H1 (cell line): ENCODE data around the gene COG3. TPM values are rescaled to one million over a fixed set of nuclear protein-coding genes. Genes with fewer than 3 reads are reported as not detected.

Source experiments
- CTCF ChIA-PET: fragments of 300-600 bp; sonication (Branson Sonifier 250); formaldehyde crosslinking; loops from one replicate; lab custom pipeline; 2021; ENCODE audit not compliant: partially characterized antibody; lab: Charles Lee
- POLR2A ChIA-PET: fragments of 300-600 bp; sonication (Branson Sonifier 250); formaldehyde crosslinking; loops from one replicate; lab custom pipeline; 2021; ENCODE audit warnings: inconsistent platforms; ENCODE audit not compliant: partially characterized antibody; lab: Charles Lee
- DNase-seq, 2 experiments: peaks; one replicate each; pipeline versions ENCODE4 v3.0.0 to v3.0.0-alpha.2; 2010 to 2022; ENCODE audit warnings: low spot score in 2 of 2, low read depth in 1 of 2, mixed read lengths in 1 of 2
- FAIRE-seq: peaks from 2 replicates; lab custom pipeline; 2011; peaks lifted over from hg19 to GRCh38; lab: Jason Lieb, UNC
- H2AFZ ChIP-seq: 2 replicates; pipeline ENCODE4 v1.8.1; 2012; ENCODE audit warnings: low read length, inconsistent platforms
- H2AK5ac ChIP-seq: 2 replicates; pipeline ENCODE4 v1.6.1; 2013; ENCODE audit warnings: low read depth, low read length
- H2BK120ac ChIP-seq: replicated peaks from 2 replicates; pipeline ENCODE3; 2013; ENCODE audit warnings: low read depth, low read length, inconsistent platforms
- H2BK12ac ChIP-seq: 2 replicates; pipeline ENCODE4 v1.6.1; 2013; ENCODE audit warnings: low read depth, low read length
- H2BK15ac ChIP-seq: 2 replicates; pipeline ENCODE4 v1.6.1; 2013; ENCODE audit warnings: low read length
- H2BK20ac ChIP-seq: 2 replicates; pipeline ENCODE4 v1.6.1; 2013; ENCODE audit warnings: low read length
- H2BK5ac ChIP-seq: 2 replicates; pipeline ENCODE4 v1.6.1; 2013; ENCODE audit warnings: low read depth, low read length
- H3K14ac ChIP-seq: 2 replicates; pipeline ENCODE4 v1.6.1; 2013; ENCODE audit warnings: inconsistent platforms; ENCODE audit not compliant: insufficient read length
- H3K18ac ChIP-seq: 2 replicates; pipeline ENCODE4 v1.6.1; 2013; ENCODE audit warnings: low read length; ENCODE audit errors: extremely low read depth
- H3K23ac ChIP-seq: 2 replicates; pipeline ENCODE4 v1.6.1; 2013; ENCODE audit warnings: inconsistent platforms; ENCODE audit not compliant: insufficient read length
- H3K23me2 ChIP-seq: 2 replicates; pipeline ENCODE4 v1.6.1; 2013; ENCODE audit warnings: low read depth, low read length
- H3K27ac ChIP-seq: 2 replicates; pipeline ENCODE4 v1.6.1; 2011; ENCODE audit warnings: low read depth, low read length, inconsistent platforms
- H3K27me3 ChIP-seq, 4 experiments: replicated peaks in 1 of 4; 1 replicate in 1 of 4; 2 replicates in 3 of 4; pipeline versions ENCODE4 v1.6.1 to v1.8.1; 2011 to 2013; ENCODE audit warnings: low read length in 3 of 4, mild to moderate bottlenecking in 3 of 4, inconsistent platforms in 2 of 4, mixed read lengths in 2 of 4, moderate library complexity in 1 of 4; ENCODE audit not compliant: control insufficient read depth in 3 of 4, insufficient read depth in 3 of 4; ENCODE audit errors: extremely low read depth in 1 of 4
- H3K36me3 ChIP-seq, 4 experiments: 2 replicates each; pipeline versions ENCODE4 v1.6.1 to v1.8.1; 2011 to 2013; ENCODE audit warnings: mild to moderate bottlenecking in 4 of 4, low read length in 3 of 4, moderate library complexity in 2 of 4, control low read depth in 1 of 4, inconsistent platforms in 1 of 4; ENCODE audit not compliant: insufficient read depth in 4 of 4, control insufficient read depth in 2 of 4
- H3K4ac ChIP-seq: replicated peaks from 2 replicates; pipeline ENCODE3; 2013; ENCODE audit warnings: low read length, low read depth, mixed read lengths, inconsistent platforms; ENCODE audit not compliant: insufficient read length
- H3K4me1 ChIP-seq, 4 experiments: replicated peaks in 1 of 4; 1 replicate in 1 of 4; 2 replicates in 3 of 4; pipeline versions ENCODE4 v1.6.1 to v1.8.1; 2011 to 2013; ENCODE audit warnings: low read length in 3 of 4, inconsistent platforms in 2 of 4, mixed read lengths in 1 of 4; ENCODE audit not compliant: insufficient read depth in 4 of 4, control insufficient read depth in 3 of 4
- H3K4me2 ChIP-seq, 2 experiments: 2 replicates each; pipeline versions ENCODE4 v1.6.1 to v1.8.1; 2011 to 2013; ENCODE audit warnings: low read depth in 2 of 2, low read length in 2 of 2, control low read depth in 1 of 2, inconsistent platforms in 1 of 2, mild to moderate bottlenecking in 1 of 2; ENCODE audit not compliant: insufficient read depth in 1 of 2
- H3K4me3 ChIP-seq, 4 experiments: fragments of 200-600, 300-600 bp in 1 of 4; sonication (generic), shearing (Covaris generic), sonication (Bioruptor Twin) in 1 of 4; 2 replicates each; pipeline versions ENCODE4 v1.5.1 to v1.8.1; 2011 to 2016; ENCODE audit warnings: low read length in 4 of 4, low read depth in 3 of 4, control low read depth in 2 of 4, inconsistent platforms in 2 of 4, mild to moderate bottlenecking in 2 of 4, mixed read lengths in 1 of 4, moderate library complexity in 1 of 4; ENCODE audit not compliant: insufficient read depth in 2 of 4; ENCODE audit errors: extremely low read depth in 1 of 4
- H3K56ac ChIP-seq: replicated peaks from 2 replicates; pipeline ENCODE3; 2013; ENCODE audit warnings: low read depth, mild to moderate bottlenecking, mixed read lengths, low read length, inconsistent platforms; ENCODE audit not compliant: insufficient read length
- H3K79me1 ChIP-seq: 2 replicates; pipeline ENCODE4 v1.6.1; 2013; ENCODE audit warnings: low read depth, low read length, control low read depth
- H3K79me2 ChIP-seq, 2 experiments: 2 replicates each; pipeline versions ENCODE4 v1.6.1 to v1.8.1; 2012 to 2013; ENCODE audit warnings: low read length in 2 of 2, mild to moderate bottlenecking in 2 of 2, inconsistent platforms in 1 of 2; ENCODE audit not compliant: insufficient read depth in 2 of 2, control insufficient read depth in 1 of 2
- H3K9ac ChIP-seq, 4 experiments: replicated peaks in 1 of 4; 1 replicate in 1 of 4; 2 replicates in 3 of 4; pipeline versions ENCODE4 v1.6.1 to v1.8.1; 2011 to 2013; ENCODE audit warnings: low read depth in 3 of 4, low read length in 3 of 4, control low read depth in 2 of 4, mild to moderate bottlenecking in 2 of 4, moderate library complexity in 2 of 4, inconsistent platforms in 1 of 4; ENCODE audit errors: extremely low read depth in 1 of 4
- H3K9me3 ChIP-seq, 2 experiments: 2 replicates each; pipeline versions ENCODE4 v1.6.1 to v1.8.1; 2012 to 2013; ENCODE audit warnings: mild to moderate bottlenecking in 2 of 2, moderate library complexity in 2 of 2, control low read depth in 1 of 2, inconsistent platforms in 1 of 2, low read depth in 1 of 2, low read length in 1 of 2, mixed read lengths in 1 of 2; ENCODE audit not compliant: insufficient read depth in 2 of 2
- H4K20me1 ChIP-seq, 2 experiments: replicated peaks in 1 of 2; 2 replicates each; pipeline versions ENCODE3 to v1.8.1; 2011 to 2013; ENCODE audit warnings: inconsistent platforms in 2 of 2, low read length in 2 of 2, mild to moderate bottlenecking in 1 of 2; ENCODE audit not compliant: insufficient read depth in 2 of 2, control insufficient read depth in 1 of 2
- H4K5ac ChIP-seq: 2 replicates; pipeline ENCODE4 v1.6.1; 2013; ENCODE audit warnings: low read length, low read depth, mixed read lengths, inconsistent platforms; ENCODE audit not compliant: insufficient read length
- H4K8ac ChIP-seq: 2 replicates; pipeline ENCODE4 v1.8.0; 2013; ENCODE audit warnings: mild to moderate bottlenecking, moderate library complexity, low read length, inconsistent platforms; ENCODE audit not compliant: insufficient read depth; ENCODE audit errors: extremely low read depth
- H4K91ac ChIP-seq: replicated peaks from 2 replicates; pipeline ENCODE3; 2013; ENCODE audit warnings: low read length, mixed read lengths, inconsistent platforms; ENCODE audit not compliant: insufficient read length
- BCL11A ChIP-seq, 2 experiments: IDR thresholded peaks; one replicate each; pipeline ENCODE4 v1.6.1; 2011; ENCODE audit warnings: low read depth in 2 of 2, low read length in 2 of 2, mild to moderate bottlenecking in 2 of 2
- CBX8 ChIP-seq: fragments of 300-800, 300-1000 bp; sonication (generic); IDR thresholded peaks from 2 replicates; pipeline ENCODE4 v1.7.1; 2016; ENCODE audit warnings: low read depth, low read length, borderline replicate concordance
- CREB1 ChIP-seq: IDR thresholded peaks from 2 replicates; pipeline ENCODE4 v1.6.1; 2012; ENCODE audit warnings: inconsistent platforms
- KDM1A ChIP-seq: fragments of 200-600, 300-600 bp; sonication (generic); IDR thresholded peaks from 2 replicates; pipeline ENCODE4 v1.7.1; 2016; ENCODE audit warnings: mild to moderate bottlenecking, low read length, borderline replicate concordance
- KDM4A ChIP-seq: IDR thresholded peaks from one replicate; pipeline ENCODE4 v1.7.1; 2012; ENCODE audit warnings: low read depth, mild to moderate bottlenecking, moderate library complexity, low read length, inconsistent platforms; ENCODE audit not compliant: severe bottlenecking
- MAFK ChIP-seq: IDR thresholded peaks from 2 replicates; pipeline ENCODE4 v1.6.1; 2012; ENCODE audit warnings: low read depth, mild to moderate bottlenecking, improper control_type of control experiment, low read length
- POU5F1 ChIP-seq: IDR thresholded peaks from 2 replicates; pipeline ENCODE4 v1.6.1; 2011; ENCODE audit warnings: low read depth, mild to moderate bottlenecking, low read length, moderate library complexity
- SIN3A ChIP-seq, 2 experiments: IDR thresholded peaks in 1 of 2; conservative IDR thresholded peaks in 1 of 2; 2 replicates each; pipeline ENCODE4 v1.6.1; 2011 to 2012; ENCODE audit warnings: low read length in 2 of 2, improper control_type of control experiment in 1 of 2, low read depth in 1 of 2, mild to moderate bottlenecking in 1 of 2
- SP4 ChIP-seq: IDR thresholded peaks from 2 replicates; pipeline ENCODE4 v1.6.1; 2012; ENCODE audit warnings: low read length, inconsistent platforms
- SRF ChIP-seq: IDR thresholded peaks from 2 replicates; pipeline ENCODE4 v1.6.1; 2011; ENCODE audit warnings: mild to moderate bottlenecking, low read depth, low read length, moderate library complexity
- ZNF274 ChIP-seq: IDR thresholded peaks from 2 replicates; pipeline ENCODE4 v1.7.0; 2012; ENCODE audit warnings: low read length, borderline replicate concordance; ENCODE audit errors: extremely low read depth
- WGBS, 2 experiments: shearing (Covaris generic) in 1 of 2; methylation state at CpG; one replicate each; pipeline versions ENCODE4 v1.1.6 to v1.1.7; 2013 to 2015; ENCODE audit warnings: low lambda C conversion rate in 2 of 2, mixed read lengths in 2 of 2, inconsistent platforms in 1 of 2, low coverage in 1 of 2, missing lambda C conversion rate in 1 of 2; ENCODE audit not compliant: insufficient replicate concordance in 2 of 2, insufficient coverage in 1 of 2, insufficient read length in 1 of 2; ENCODE audit errors: extremely low coverage in 1 of 2, missing lambda C conversion rate in 1 of 2; 5-methylcytosine and 5-hydroxymethylcytosine counted together
- polyA plus RNA-seq, 7 experiments: library from polyadenylated mRNA; depleted of rRNA in 3 of 7; stranded (reverse) in 5 of 7; unstranded in 2 of 7; fragments of >200 nt in 5 of 7; fragments of 200-250 nt in 2 of 7; gene quantifications; 1 replicate in 5 of 7; 2 replicates in 1 of 7; 4 replicates in 1 of 7; pipeline versions ENCODE4 v1.2.1 to v1.2.3, GENCODE V29; 2011 to 2013; ENCODE audit warnings: missing spikeins in 2 of 7, mixed read lengths in 2 of 7
- total RNA-seq: library from RNA; stranded (reverse); fragmentation: NEBNext Ultra II Directional; extraction: Animal tissue kit (Norgen Biotek cat#: 25700); gene quantifications from 2 replicates; pipeline ENCODE4 v1.2.1, GENCODE V29; 2021
- TF ChIP-seq, protein P1 (sequence below): IDR thresholded peaks from 2 replicates; pipeline ENCODE4 v1.6.1; 2011; ENCODE audit warnings: low read length, improper control_type of control experiment

The COG3 gene
- total and polyA plus RNA-seq, 2 of the 8 experiments (the other 6 are each of a cell fraction or from before 2014, with no cell fraction given) = 12.7 to 13.5 TPM

DNA sequence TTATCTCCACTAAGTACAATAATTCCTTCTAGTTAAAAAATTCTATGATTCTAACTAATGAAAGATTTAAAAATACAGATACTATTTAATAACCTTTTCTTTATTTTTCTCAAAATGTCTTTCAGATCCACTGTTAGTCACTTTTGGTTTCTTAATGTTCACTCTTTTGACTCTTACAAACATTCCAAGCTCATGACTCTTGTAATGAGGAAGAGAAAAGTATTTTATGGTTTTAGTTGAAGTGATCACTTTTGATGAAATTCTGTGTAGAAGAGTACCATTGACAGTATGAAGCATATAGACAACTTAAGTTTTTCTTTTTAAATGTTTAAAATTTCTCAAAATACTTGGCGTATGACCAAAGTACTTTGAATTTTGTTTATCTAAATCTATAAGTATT is 27.8 kb downstream of the COG3 start:
- TF ChIP-seq ZNF274 (no peak), SP4 (no peak), POU5F1 (no peak), KDM4A (no peak), BCL11A (IDR thresholded peaks at IDR 0.05; ENCODE audit: low read depth in 2 of 2, low read length in 2 of 2) (no peak), SRF (no peak), SIN3A (conservative IDR thresholded peaks at IDR 0.05 in 1 of 2, IDR thresholded peaks at IDR 0.05 in 1 of 2; ENCODE audit: low read depth in 1 of 2, low read length in 2 of 2) (no peak), CBX8 (no peak), KDM1A (no peak), MAFK (no peak), CREB1 (no peak)
- TF ChIP-seq, protein P1, sequence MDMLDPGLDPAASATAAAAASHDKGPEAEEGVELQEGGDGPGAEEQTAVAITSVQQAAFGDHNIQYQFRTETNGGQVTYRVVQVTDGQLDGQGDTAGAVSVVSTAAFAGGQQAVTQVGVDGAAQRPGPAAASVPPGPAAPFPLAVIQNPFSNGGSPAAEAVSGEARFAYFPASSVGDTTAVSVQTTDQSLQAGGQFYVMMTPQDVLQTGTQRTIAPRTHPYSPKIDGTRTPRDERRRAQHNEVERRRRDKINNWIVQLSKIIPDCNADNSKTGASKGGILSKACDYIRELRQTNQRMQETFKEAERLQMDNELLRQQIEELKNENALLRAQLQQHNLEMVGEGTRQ = no peak
- CTCF ChIA-PET = interaction anchor here (1.1 kb wide), 1 partner anchor 19 kb away, joined by 3 read pairs; no protein-coding TSS in a partner anchor
- H3K9me3 ChIP-seq = no peaks in the 10 kb centered on the region
- no peaks in the 10 kb centered on the region for H3K23me2 ChIP-seq
- no peaks in the 10 kb centered on the region for H3K79me1 ChIP-seq
- no peak overlapping the region for H2BK15ac ChIP-seq
- H3K4ac ChIP-seq = no peak overlapping the region
- H3K18ac ChIP-seq = no peak overlapping the region
- H2AK5ac ChIP-seq = no peak overlapping the region
- H3K4me2 ChIP-seq = no peak overlapping the region
- no peak overlapping the region for H3K4me3 ChIP-seq
- H2BK5ac ChIP-seq = no peak overlapping the region
- POLR2A ChIA-PET = no interaction called here
- no peak overlapping the region for H2AFZ ChIP-seq
- no peaks in the 10 kb centered on the region for H3K27me3 ChIP-seq
- H4K5ac ChIP-seq = no peak overlapping the region
- H3K14ac ChIP-seq = no peak overlapping the region
- 96% methylated on average over 1 of the region's 1 CpG; no CpG with 5 or more reads in 1 of the 2 experiments for WGBS, 2 experiments
- no peak overlapping the region for H3K9ac ChIP-seq
- H3K56ac ChIP-seq = no peak overlapping the region
- H2BK20ac ChIP-seq = no peak overlapping the region
- no peaks in the 10 kb centered on the region for H4K20me1 ChIP-seq
- H3K36me3 ChIP-seq = peaks cover 0 to 35% (median 13%) of the 10 kb centered on the region in 4 experiments; a peak in 4 of 8 replicates
- H4K8ac ChIP-seq = no peak overlapping the region
- no peak overlapping the region for H2BK12ac ChIP-seq
- H3K79me2 ChIP-seq = no peaks in the 10 kb centered on the region
- no peak overlapping the region for H3K27ac ChIP-seq
- DNase-seq (no peak), FAIRE-seq (no peak)
- H3K4me1 ChIP-seq = no peaks in the 10 kb centered on the region
- H3K23ac ChIP-seq = no peak overlapping the region
- no peak overlapping the region for H2BK120ac ChIP-seq
- H4K91ac ChIP-seq = no peak overlapping the region
